Measurements from ENCODE around the gene SPACA7. TPM values are rescaled to one million over a fixed set of nuclear protein-coding genes. Genes with fewer than 3 reads are reported as not detected.

SPACA7 gene
- total and polyA plus RNA-seq, 9 of the 15 experiments (the other 6 are each of a cell fraction or from before 2014, with no cell fraction given) = not detected

DNA sequence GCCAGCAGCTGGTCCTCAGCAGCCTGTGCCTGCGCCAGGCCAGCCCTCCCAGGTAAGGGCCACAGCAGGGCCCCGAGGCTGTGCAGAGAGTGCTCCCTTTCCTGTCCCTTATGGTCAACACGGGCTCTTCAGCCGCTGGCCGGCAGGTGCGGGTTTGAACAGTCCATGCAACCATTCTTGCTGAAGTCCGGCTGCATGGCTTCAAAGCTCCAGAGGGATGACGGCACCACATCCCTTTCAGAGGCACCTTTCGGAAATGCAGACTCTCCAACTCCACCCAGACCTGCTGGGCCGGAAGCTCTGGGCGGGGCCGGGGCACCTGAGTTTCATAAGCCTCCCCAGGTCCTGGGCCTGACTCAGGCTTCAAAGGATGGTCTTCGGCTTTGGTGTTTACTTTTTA lies 81.3 kb downstream of the SPACA7 start (continued):
- TF ChIP-seq, protein P1, sequence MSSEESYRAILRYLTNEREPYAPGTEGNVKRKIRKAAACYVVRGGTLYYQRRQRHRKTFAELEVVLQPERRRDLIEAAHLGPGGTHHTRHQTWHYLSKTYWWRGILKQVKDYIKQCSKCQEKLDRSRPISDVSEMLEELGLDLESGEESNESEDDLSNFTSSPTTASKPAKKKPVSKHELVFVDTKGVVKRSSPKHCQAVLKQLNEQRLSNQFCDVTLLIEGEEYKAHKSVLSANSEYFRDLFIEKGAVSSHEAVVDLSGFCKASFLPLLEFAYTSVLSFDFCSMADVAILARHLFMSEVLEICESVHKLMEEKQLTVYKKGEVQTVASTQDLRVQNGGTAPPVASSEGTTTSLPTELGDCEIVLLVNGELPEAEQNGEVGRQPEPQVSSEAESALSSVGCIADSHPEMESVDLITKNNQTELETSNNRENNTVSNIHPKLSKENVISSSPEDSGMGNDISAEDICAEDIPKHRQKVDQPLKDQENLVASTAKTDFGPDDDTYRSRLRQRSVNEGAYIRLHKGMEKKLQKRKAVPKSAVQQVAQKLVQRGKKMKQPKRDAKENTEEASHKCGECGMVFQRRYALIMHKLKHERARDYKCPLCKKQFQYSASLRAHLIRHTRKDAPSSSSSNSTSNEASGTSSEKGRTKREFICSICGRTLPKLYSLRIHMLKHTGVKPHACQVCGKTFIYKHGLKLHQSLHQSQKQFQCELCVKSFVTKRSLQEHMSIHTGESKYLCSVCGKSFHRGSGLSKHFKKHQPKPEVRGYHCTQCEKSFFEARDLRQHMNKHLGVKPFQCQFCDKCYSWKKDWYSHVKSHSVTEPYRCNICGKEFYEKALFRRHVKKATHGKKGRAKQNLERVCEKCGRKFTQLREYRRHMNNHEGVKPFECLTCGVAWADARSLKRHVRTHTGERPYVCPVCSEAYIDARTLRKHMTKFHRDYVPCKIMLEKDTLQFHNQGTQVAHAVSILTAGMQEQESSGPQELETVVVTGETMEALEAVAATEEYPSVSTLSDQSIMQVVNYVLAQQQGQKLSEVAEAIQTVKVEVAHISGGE (CRISPR knock-in tag; IDR thresholded peaks at IDR 0.05) = no peak
- no peak for TF ChIP-seq PPARD (CRISPR knock-in tag; IDR thresholded peaks at IDR 0.05)
- TF ChIP-seq POLR2B (IDR thresholded peaks at IDR 0.05; ENCODE audit: low read depth, partially characterized antibody) = no peak
- no peak for TF ChIP-seq FOXA3 (CRISPR knock-in tag; conservative IDR thresholded peaks at IDR 0.05 in 1 of 2, IDR thresholded peaks at IDR 0.05 in 1 of 2)
- TF ChIP-seq, protein P2, sequence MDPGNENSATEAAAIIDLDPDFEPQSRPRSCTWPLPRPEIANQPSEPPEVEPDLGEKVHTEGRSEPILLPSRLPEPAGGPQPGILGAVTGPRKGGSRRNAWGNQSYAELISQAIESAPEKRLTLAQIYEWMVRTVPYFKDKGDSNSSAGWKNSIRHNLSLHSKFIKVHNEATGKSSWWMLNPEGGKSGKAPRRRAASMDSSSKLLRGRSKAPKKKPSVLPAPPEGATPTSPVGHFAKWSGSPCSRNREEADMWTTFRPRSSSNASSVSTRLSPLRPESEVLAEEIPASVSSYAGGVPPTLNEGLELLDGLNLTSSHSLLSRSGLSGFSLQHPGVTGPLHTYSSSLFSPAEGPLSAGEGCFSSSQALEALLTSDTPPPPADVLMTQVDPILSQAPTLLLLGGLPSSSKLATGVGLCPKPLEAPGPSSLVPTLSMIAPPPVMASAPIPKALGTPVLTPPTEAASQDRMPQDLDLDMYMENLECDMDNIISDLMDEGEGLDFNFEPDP (CRISPR knock-in tag; IDR thresholded peaks at IDR 0.05) = no peak
- no peak for TF ChIP-seq ZNF316 (IDR thresholded peaks at IDR 0.05)

All from K562 (cell line).